Stomach smooth muscle (tissue), 2 donors: ENCODE data around the gene CNTF.
A peak's percentile ranks its signal among the peaks of the same experiment; 100 is the strongest.
"Not testable (repeated sequence)": the region's sequence is repeated elsewhere in the genome, so short reads cannot be mapped to it uniquely, and the experiment has no call there.

Experiments used
- H3K27ac ChIP-seq: one replicate; pipeline ENCODE4 v1.7.0; 2013; ENCODE audit warnings: mild to moderate bottlenecking, low read length, inconsistent platforms
- H3K27me3 ChIP-seq, 2 donors: one replicate each; pipeline ENCODE4 v1.7.0; 2013; ENCODE audit warnings: low read length in 2 of 2; ENCODE audit not compliant: insufficient read depth in 2 of 2, control insufficient read depth in 1 of 2
- H3K36me3 ChIP-seq, 2 donors: one replicate each; pipeline ENCODE4 v1.7.0; 2013; ENCODE audit warnings: low read length in 2 of 2; ENCODE audit not compliant: control insufficient read depth in 2 of 2, insufficient read depth in 2 of 2
- H3K4me1 ChIP-seq: one replicate; pipeline ENCODE4 v1.7.0; 2013; ENCODE audit warnings: low read length; ENCODE audit not compliant: control insufficient read depth, insufficient read depth
- H3K4me3 ChIP-seq, 2 donors: one replicate each; pipeline ENCODE4 v1.7.0; 2013; ENCODE audit warnings: low read length in 2 of 2
- H3K9ac ChIP-seq, 2 donors: one replicate each; pipeline ENCODE4 v1.7.0; 2013; ENCODE audit warnings: low read length in 2 of 2, mild to moderate bottlenecking in 1 of 2
- H3K9me3 ChIP-seq, 2 donors: one replicate each; pipeline ENCODE4 v1.7.0; 2013; ENCODE audit warnings: low read length in 2 of 2; ENCODE audit not compliant: control insufficient read depth in 2 of 2
- donor health status: healthy.
- donor health status: Pancreatic carcinoma.

CNTF gene, protein sequence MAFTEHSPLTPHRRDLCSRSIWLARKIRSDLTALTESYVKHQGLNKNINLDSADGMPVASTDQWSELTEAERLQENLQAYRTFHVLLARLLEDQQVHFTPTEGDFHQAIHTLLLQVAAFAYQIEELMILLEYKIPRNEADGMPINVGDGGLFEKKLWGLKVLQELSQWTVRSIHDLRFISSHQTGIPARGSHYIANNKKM

DNA sequence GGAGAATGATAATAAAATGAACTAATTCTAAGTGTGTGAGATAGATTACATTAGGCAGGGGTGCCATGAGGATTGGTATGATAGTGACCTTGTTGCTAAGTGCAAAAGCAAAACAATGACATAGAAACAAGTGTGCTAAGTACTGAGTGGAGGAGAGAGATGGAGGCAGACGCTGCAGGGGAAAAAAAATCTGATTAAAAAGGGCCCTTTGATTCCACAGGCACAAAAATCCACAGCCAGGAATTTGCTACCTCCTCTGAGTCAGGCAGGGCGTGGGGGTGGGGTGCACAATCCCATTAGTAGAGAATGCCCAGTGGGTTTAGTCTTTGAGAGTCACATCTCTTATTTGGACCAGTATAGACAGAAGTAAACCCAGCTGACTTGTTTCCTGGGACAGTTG is at the start of gene CNTF:
CNTF (plus strand) TSS at position 322 of the 400 bp plus-strand sequence. CDS start 88 bp downstream, outside the sequence.
- peak within 1 kb of the TSS; percentile 20 for H3K27ac ChIP-seq
- no peaks in the 10 kb centered on the region for H3K9me3 ChIP-seq
- no peak within 1 kb of the TSS for H3K4me3 ChIP-seq
- H3K36me3 ChIP-seq: peaks cover 20 to 29% of the 10 kb centered on the region in 2 donors
- H3K27me3 ChIP-seq: no peaks in the 10 kb centered on the region
- peak within 1 kb of the TSS in 1 of 2 donors; percentile 13 for H3K9ac ChIP-seq
- H3K4me1 ChIP-seq: no peaks in the 10 kb centered on the region

DNA sequence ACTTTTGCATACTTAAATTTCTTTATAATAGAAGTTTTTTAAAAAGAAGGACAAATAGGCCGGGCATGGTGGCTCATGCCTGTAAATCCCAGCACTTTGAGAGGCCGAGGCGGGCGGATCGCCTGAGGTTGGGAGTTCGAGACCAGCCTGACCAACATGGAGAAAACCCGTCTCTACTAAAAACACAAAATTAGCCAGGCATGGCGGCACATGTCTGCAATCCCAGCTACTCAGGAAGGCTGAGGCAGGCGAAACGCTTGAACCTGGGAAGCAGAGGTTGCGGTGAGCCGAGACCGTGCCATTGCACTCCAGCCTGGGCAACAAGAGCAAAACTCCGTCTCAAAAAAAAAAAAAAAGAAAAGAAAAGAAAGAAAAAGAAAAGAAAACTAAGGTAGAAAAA is 49.6 kb upstream of the CNTF start:
- not testable (repeated sequence) for H3K9ac ChIP-seq, H3K9me3 ChIP-seq, H3K27me3 ChIP-seq, H3K27ac ChIP-seq, H3K4me3 ChIP-seq
- H3K4me1 ChIP-seq: peaks cover 12% of the 10 kb centered on the region
- peaks cover 6 to 10% of the 10 kb centered on the region in 2 donors for H3K36me3 ChIP-seq

DNA sequence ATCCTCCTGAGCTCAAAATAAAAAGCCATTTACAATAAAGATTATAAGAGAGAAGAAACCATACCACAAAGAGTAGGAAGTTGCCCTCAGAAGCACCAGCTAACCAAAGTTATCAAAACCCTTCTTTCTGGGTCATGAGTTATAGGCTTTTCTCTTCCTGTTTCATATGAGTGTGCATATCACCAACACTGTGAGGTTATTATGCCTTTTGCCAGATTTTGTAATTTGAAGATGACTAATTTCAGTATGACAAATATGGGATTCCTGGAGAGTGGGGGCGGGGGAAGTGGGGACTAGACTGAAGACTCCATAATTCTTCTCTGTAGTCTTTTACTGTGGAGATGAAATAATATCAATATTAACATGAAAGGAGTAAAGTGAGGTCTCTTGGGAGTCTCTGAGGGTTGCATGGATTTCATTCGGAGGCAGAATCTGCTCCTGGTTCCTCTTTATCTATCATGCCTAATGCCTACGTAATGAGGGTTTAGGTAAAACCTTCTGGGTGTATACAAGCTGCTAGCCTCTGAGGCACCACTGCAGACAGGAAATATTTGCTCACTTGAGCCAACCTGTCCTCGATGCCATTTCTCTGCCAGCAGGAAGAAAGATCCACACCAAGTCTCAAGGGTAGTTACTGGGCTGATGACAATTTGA is 48.9 kb upstream of the CNTF start:
- H3K4me1 ChIP-seq: peaks cover 12% of the 10 kb centered on the region
- H3K9ac ChIP-seq: no peak overlapping the region
- peak overlapping the region in 1 of 2 donors; percentile 23 for H3K4me3 ChIP-seq
- no peaks in the 10 kb centered on the region for H3K9me3 ChIP-seq
- no peak overlapping the region for H3K27ac ChIP-seq
- H3K36me3 ChIP-seq: peaks cover 6 to 9% of the 10 kb centered on the region in 2 donors
- no peaks in the 10 kb centered on the region for H3K27me3 ChIP-seq

DNA sequence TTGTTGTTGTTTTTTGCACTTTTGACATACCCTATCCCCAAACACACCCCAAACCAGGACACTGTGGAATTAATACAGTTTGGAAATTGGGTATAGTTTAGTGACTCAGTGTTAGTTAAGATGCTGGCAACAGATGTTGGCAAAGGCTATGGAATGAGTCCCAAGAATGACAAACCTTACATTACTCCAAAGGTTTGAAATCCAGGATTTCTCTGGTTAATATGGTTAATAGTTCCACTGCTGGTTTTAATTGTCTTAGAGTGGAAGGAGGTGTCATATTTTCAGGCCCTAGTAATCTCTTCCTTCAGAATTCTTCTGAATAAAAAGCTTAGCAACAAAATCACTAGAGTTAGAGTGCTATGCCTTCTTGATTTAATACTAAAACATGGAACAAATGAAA is 47.6 kb upstream of the CNTF start:
- Histone ChIP-seq H3K27me3 (no peaks in the 10 kb centered on the region), H3K9ac (no peak overlapping the region), H3K9me3 (no peaks in the 10 kb centered on the region), H3K36me3 (peaks cover 0 to 2% of the 10 kb centered on the region in 2 donors), H3K27ac (no peak overlapping the region), H3K4me3 (no peak overlapping the region), H3K4me1 (peaks cover 12% of the 10 kb centered on the region)

DNA sequence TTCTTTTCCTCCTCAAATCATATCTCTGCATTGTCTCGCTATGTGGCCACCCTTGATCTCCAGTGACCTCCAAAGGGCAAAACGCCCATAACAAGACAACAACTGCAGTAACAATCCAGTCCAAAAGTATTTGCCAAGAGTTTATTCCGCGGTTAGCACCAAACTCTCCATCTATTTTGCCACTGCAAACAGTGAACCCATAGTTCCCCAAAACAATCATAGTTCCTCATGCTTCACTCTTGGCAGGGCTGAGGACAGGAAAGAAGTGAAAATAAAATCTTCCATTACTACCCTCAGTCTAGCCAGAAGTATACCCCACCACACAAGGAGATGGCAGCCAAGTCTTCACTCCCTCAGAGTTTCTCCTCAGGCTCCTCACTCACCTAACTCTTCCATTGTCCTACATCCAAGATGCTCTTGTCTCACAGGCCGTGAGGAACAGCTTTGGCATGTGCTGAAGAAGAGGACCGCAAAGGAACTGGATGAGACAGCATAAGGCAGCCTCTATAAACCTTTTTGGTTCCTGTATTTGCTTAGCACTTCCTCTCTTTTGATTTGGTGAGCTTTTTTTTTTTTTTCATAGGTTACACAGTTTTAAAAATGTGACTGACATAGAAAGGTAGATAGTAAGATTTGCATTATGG is 47.0 kb upstream of the CNTF start, which contains the start of gene LPXN:
LPXN (minus strand) TSS at position 480 of the 644 bp plus-strand sequence; CDS start at position 396, 84 bp downstream.
- H3K27me3 ChIP-seq: no peaks in the 10 kb centered on the region
- H3K4me1 ChIP-seq: peaks cover 13% of the 10 kb centered on the region
- H3K9ac ChIP-seq: peak within 1 kb of the TSS in 1 of 2 donors; percentile 100
- H3K27ac ChIP-seq: peak within 1 kb of the TSS; percentile 24
- peaks cover 0 to 2% of the 10 kb centered on the region in 2 donors for H3K36me3 ChIP-seq
- no peak within 1 kb of the TSS for H3K4me3 ChIP-seq
- H3K9me3 ChIP-seq: no peaks in the 10 kb centered on the region

DNA sequence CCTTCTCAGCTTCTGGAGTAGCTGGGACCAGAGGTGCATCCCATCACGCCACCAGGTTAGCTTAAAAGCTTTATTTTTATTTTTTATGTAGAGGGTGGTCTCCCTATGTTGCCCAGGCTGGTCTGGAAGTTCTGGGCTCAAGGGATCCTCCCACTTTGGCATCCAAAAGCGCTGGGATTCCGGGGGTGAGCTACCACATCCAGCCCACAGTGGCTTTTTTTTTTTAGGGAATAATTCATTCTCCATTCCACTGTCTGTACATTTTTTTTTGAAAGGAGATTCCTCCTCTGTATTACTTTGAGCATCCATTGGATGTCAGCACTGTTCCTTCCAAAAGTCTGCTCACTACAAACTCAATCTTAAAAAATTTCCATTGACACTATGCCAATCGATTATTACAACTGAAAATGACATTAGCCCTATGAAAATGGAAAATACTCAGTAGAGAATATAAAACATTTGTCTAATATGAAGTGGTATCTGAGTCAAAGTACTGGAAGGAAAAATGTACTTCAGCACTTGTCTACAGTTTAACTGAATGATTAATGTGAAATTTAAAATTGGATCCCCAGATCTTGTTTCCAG is 45.5 kb upstream of the CNTF start:
- Histone ChIP-seq H3K36me3 (peaks cover 0 to 2% of the 10 kb centered on the region in 2 donors), H3K4me1 (peaks cover 16% of the 10 kb centered on the region), H3K27ac (peak overlapping the region; percentile 99), H3K27me3 (no peaks in the 10 kb centered on the region), H3K4me3 (peak overlapping the region; percentile 77 to 97), H3K9ac (peak overlapping the region; percentile 99 to 100), H3K9me3 (no peaks in the 10 kb centered on the region)

DNA sequence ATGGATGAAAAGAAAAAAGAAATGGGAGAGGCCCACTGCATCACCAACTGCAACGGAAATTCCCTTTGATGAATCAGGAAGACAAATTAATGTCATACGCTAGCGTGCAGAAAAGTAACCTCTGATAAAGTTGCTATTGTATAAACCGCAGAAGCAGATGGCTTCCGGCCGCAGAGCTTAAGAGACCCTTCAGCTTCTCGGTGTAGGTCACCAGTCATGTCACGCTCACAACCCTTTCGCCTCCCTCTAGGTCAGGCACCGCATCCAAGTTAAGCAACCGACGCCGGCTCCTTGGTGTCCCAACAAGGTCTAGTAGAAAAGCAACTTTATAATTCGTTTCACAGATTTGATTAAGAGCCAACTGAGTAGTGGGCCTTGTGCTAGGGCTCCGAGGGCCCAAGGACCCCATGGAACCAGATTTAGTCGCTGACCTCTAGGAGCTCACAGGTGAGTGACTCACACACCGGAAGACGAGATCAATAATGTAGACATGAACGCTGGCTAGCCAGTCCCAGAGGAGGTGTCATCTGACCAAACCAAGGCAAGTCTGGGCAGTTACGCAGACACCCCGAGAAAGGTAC is 44.8 kb upstream of the CNTF start:
- H3K9me3 ChIP-seq: no peaks in the 10 kb centered on the region
- peak overlapping the region; percentile 99 to 100 for H3K9ac ChIP-seq
- peaks cover 0 to 2% of the 10 kb centered on the region in 2 donors for H3K36me3 ChIP-seq
- no peaks in the 10 kb centered on the region for H3K27me3 ChIP-seq
- peaks cover 16% of the 10 kb centered on the region for H3K4me1 ChIP-seq
- peak overlapping the region; percentile 99 for H3K27ac ChIP-seq
- H3K4me3 ChIP-seq: peak overlapping the region; percentile 77 to 97

DNA sequence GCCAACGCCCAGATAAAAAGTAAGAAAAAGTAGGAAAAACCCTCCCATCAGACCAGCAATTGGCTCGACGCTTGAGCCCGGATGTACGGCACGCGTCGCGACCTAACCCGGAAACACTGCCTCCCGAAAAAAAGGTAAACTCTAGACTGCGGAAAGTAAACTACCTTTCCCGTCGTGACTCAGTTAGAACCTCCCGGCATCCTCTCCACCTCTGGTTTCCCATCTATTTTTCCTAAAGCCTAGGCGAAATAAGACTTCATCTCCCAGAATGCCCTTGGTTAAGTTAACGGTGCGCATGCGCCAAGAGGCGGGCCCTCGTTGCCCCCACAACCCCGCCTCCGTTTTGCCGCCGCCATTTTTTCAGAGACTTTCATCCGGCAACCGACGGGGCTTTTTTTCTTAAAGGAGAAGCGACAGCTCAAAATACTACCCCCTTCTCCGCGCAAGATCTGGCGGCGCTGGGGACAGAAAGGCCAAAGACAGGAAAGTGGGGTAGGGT is 44.3 kb upstream of the CNTF start:
- H3K27ac ChIP-seq: peak overlapping the region; percentile 99
- H3K36me3 ChIP-seq: peaks cover 0 to 2% of the 10 kb centered on the region in 2 donors
- peak overlapping the region; percentile 99 to 100 for H3K9ac ChIP-seq
- H3K27me3 ChIP-seq: no peaks in the 10 kb centered on the region
- peaks cover 16% of the 10 kb centered on the region for H3K4me1 ChIP-seq
- H3K9me3 ChIP-seq: no peaks in the 10 kb centered on the region
- peak overlapping the region; percentile 96 to 97 for H3K4me3 ChIP-seq

DNA sequence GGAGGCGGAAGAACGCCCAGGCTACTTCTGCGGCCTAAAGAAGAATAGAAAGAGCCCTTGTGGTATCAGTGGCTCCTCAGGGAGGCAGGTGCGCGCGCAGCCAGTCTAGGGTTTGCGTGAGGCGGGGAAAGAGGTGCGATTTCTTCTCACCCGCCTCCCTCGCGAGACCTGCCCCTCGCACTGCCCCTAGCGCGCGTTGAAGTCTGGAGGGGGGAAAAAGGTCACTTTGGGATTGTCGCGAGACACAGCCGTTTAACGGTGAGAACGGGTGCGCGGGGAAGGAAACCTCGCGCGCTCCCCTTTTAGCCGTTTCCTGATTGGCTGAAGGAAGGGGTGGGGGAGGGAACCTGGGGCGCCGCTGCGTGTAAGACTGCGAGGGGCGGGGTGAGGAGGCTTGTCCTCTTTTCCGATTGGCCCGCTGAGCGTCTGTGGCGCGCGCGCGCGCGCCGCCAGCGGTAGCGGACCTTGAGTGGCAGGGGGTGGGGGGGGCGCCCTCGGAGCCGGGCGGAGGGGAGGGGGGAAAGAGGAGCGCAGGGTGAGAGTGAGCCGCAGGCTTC is 43.8 kb upstream of the CNTF start, which contains the start of gene ZFP91:
ZFP91 (plus strand) TSS at position 429 of the 557 bp plus-strand sequence. CDS start 219 bp downstream, outside the sequence.
- Histone ChIP-seq H3K4me3 (peak within 1 kb of the TSS; percentile 96 to 97), H3K36me3 (peaks cover 0 to 2% of the 10 kb centered on the region in 2 donors), H3K9me3 (no peaks in the 10 kb centered on the region), H3K4me1 (peaks cover 16% of the 10 kb centered on the region), H3K27ac (peak within 1 kb of the TSS; percentile 99), H3K27me3 (no peaks in the 10 kb centered on the region), H3K9ac (peak within 1 kb of the TSS; percentile 99 to 100)
